Effector memory CD8-positive, alpha-beta T cell (primary cell): ENCODE results near the gene DHRS12.

ENCODE experiments used
- ATAC-seq: fragments of 150-1000 bp; cut with Tn5 transposase; replicated peaks from 2 replicates; pipeline ENCODE4 v1.10.0; 2021; ENCODE audit warnings: mild to moderate bottlenecking, moderate library complexity
- DNase-seq, 3 experiments: peaks; one replicate each; pipeline ENCODE4 v3.0.0; 2021
- H3K27ac Mint-ChIP-seq, 2 donors: one replicate each; pipeline ENCODE4 v1.8.0; 2022; ENCODE audit warnings: mild to moderate bottlenecking in 2 of 2, mixed read lengths in 2 of 2, moderate library complexity in 2 of 2
- H3K27me3 Mint-ChIP-seq, 2 donors: one replicate each; pipeline ENCODE4 v1.8.0; 2022; ENCODE audit warnings: mixed read lengths in 2 of 2
- H3K36me3 Mint-ChIP-seq: one replicate; pipeline ENCODE4 v1.8.0; 2022; ENCODE audit warnings: mild to moderate bottlenecking, moderate library complexity, mixed read lengths; ENCODE audit not compliant: insufficient read depth
- H3K4me1 Mint-ChIP-seq, 2 donors: one replicate each; pipeline ENCODE4 v1.8.0; 2022; ENCODE audit warnings: low read depth in 2 of 2, mixed read lengths in 2 of 2
- H3K4me3 Mint-ChIP-seq, 2 donors: one replicate each; pipeline ENCODE4 v1.8.0; 2022; ENCODE audit warnings: mild to moderate bottlenecking in 2 of 2, mixed read lengths in 2 of 2, moderate library complexity in 2 of 2
- H3K9me3 Mint-ChIP-seq, 2 donors: one replicate each; pipeline ENCODE4 v1.8.0; 2022; ENCODE audit warnings: mixed read lengths in 2 of 2

Gene DHRS12

GRCh38 chr13:51742031-51742430 lies 61.9 kb downstream of the DHRS12 start:
- H3K9me3 Mint-ChIP-seq = no peaks in the 10 kb centered on the region
- no peaks in the 10 kb centered on the region for H3K27me3 Mint-ChIP-seq
- ATAC-seq (no peak), DNase-seq (no peak)
- no peak overlapping the region for H3K27ac Mint-ChIP-seq
- H3K36me3 Mint-ChIP-seq = peaks cover 25% of the 10 kb centered on the region
- H3K4me1 Mint-ChIP-seq = peaks cover 3 to 4% of the 10 kb centered on the region in 2 donors
- H3K4me3 Mint-ChIP-seq = no peak overlapping the region

- Mint-ChIP-seq H3K27ac (peak overlapping the region in 1 of 2 donors; percentile 23), H3K9me3 (no peaks in the 10 kb centered on the region), H3K27me3 (no peaks in the 10 kb centered on the region), H3K4me1 (peaks cover 3 to 4% of the 10 kb centered on the region in 2 donors), H3K4me3 (no peak overlapping the region), H3K36me3 (peaks cover 27% of the 10 kb centered on the region)
- no peak for ATAC-seq
- DNase-seq = no peak
These were observed 63.3 kb downstream of the DHRS12 start for GRCh38 chr13:51740698-51741097.

GRCh38 chr13:51739027-51739764 lies 64.8 kb downstream of the DHRS12 start:
- Mint-ChIP-seq H3K9me3 (no peaks in the 10 kb centered on the region), H3K4me3 (no peak overlapping the region), H3K4me1 (peaks cover 3 to 4% of the 10 kb centered on the region in 2 donors), H3K27me3 (no peaks in the 10 kb centered on the region), H3K36me3 (peaks cover 27% of the 10 kb centered on the region), H3K27ac (peak overlapping the region in 1 of 2 donors; percentile 70)
- ATAC-seq = no peak
- no peak for DNase-seq

- Mint-ChIP-seq H3K4me3 (no peak overlapping the region), H3K27me3 (no peaks in the 10 kb centered on the region), H3K9me3 (no peaks in the 10 kb centered on the region), H3K4me1 (peaks cover 3 to 9% of the 10 kb centered on the region in 2 donors), H3K27ac (peak overlapping the region in 1 of 2 donors; percentile 70), H3K36me3 (peaks cover 22% of the 10 kb centered on the region)
- ATAC-seq (no peak), DNase-seq (no peak)
These were observed 65.6 kb downstream of the DHRS12 start for GRCh38 chr13:51738226-51738905.

GRCh38 chr13:51737609-51738008 lies 66.4 kb downstream of the DHRS12 start:
- H3K4me3 Mint-ChIP-seq = no peak overlapping the region
- no peak for DNase-seq
- ATAC-seq = peak; percentile 39
- no peaks in the 10 kb centered on the region for H3K27me3 Mint-ChIP-seq
- peaks cover 22% of the 10 kb centered on the region for H3K36me3 Mint-ChIP-seq
- peaks cover 3 to 13% of the 10 kb centered on the region in 2 donors for H3K4me1 Mint-ChIP-seq
- H3K27ac Mint-ChIP-seq = no peak overlapping the region
- no peaks in the 10 kb centered on the region for H3K9me3 Mint-ChIP-seq

GRCh38 chr13:51734786-51735185 lies 69.2 kb downstream of the DHRS12 start:
- H3K9me3 Mint-ChIP-seq = no peaks in the 10 kb centered on the region
- H3K27ac Mint-ChIP-seq = no peak overlapping the region
- DNase-seq (no peak), ATAC-seq (no peak)
- H3K36me3 Mint-ChIP-seq = peaks cover 10% of the 10 kb centered on the region
- no peak overlapping the region for H3K4me3 Mint-ChIP-seq
- H3K27me3 Mint-ChIP-seq = no peaks in the 10 kb centered on the region
- H3K4me1 Mint-ChIP-seq = peaks cover 3 to 15% of the 10 kb centered on the region in 2 donors

- no peaks in the 10 kb centered on the region for H3K27me3 Mint-ChIP-seq
- H3K27ac Mint-ChIP-seq = peak overlapping the region in 1 of 2 donors; percentile 32
- H3K9me3 Mint-ChIP-seq = no peaks in the 10 kb centered on the region
- peaks cover 3 to 15% of the 10 kb centered on the region in 2 donors for H3K4me1 Mint-ChIP-seq
- ATAC-seq = no peak
- H3K36me3 Mint-ChIP-seq = peaks cover 2% of the 10 kb centered on the region
- H3K4me3 Mint-ChIP-seq = no peak overlapping the region
- DNase-seq = no peak
These were observed 70.3 kb downstream of the DHRS12 start for GRCh38 chr13:51733374-51734298.

GRCh38 chr13:51731759-51732158 lies 72.2 kb downstream of the DHRS12 start:
- Mint-ChIP-seq H3K27ac (no peak overlapping the region), H3K27me3 (no peaks in the 10 kb centered on the region), H3K36me3 (peaks cover 2% of the 10 kb centered on the region), H3K4me1 (peaks cover 0 to 14% of the 10 kb centered on the region in 2 donors), H3K9me3 (no peaks in the 10 kb centered on the region), H3K4me3 (no peak overlapping the region)
- DNase-seq = no peak
- ATAC-seq = no peak

GRCh38 chr13:51730927-51731326 lies 73.0 kb downstream of the DHRS12 start:
- Mint-ChIP-seq H3K4me3 (no peak overlapping the region), H3K9me3 (no peaks in the 10 kb centered on the region), H3K27me3 (no peaks in the 10 kb centered on the region), H3K4me1 (peaks cover 0 to 14% of the 10 kb centered on the region in 2 donors), H3K36me3 (no peaks in the 10 kb centered on the region), H3K27ac (no peak overlapping the region)
- DNase-seq (no peak), ATAC-seq (no peak)

GRCh38 chr13:51729866-51730553 lies 74.0 kb downstream of the DHRS12 start:
- DNase-seq (no peak), ATAC-seq (no peak)
- Mint-ChIP-seq H3K36me3 (no peaks in the 10 kb centered on the region), H3K4me1 (peaks cover 0 to 14% of the 10 kb centered on the region in 2 donors), H3K4me3 (no peak overlapping the region), H3K9me3 (no peaks in the 10 kb centered on the region), H3K27me3 (no peaks in the 10 kb centered on the region), H3K27ac (no peak overlapping the region)

GRCh38 chr13:51728972-51729371 lies 75.0 kb downstream of the DHRS12 start:
- Mint-ChIP-seq H3K9me3 (no peaks in the 10 kb centered on the region), H3K27me3 (no peaks in the 10 kb centered on the region), H3K4me3 (no peak overlapping the region), H3K4me1 (peaks cover 0 to 14% of the 10 kb centered on the region in 2 donors), H3K36me3 (no peaks in the 10 kb centered on the region), H3K27ac (no peak overlapping the region)
- ATAC-seq = no peak
- no peak for DNase-seq

- H3K27ac Mint-ChIP-seq = no peak overlapping the region
- ATAC-seq = no peak
- no peaks in the 10 kb centered on the region for H3K9me3 Mint-ChIP-seq
- H3K27me3 Mint-ChIP-seq = no peaks in the 10 kb centered on the region
- peaks cover 0 to 8% of the 10 kb centered on the region in 2 donors for H3K4me1 Mint-ChIP-seq
- no peak for DNase-seq
- no peaks in the 10 kb centered on the region for H3K36me3 Mint-ChIP-seq
- H3K4me3 Mint-ChIP-seq = no peak overlapping the region
These were observed 75.7 kb downstream of the DHRS12 start for GRCh38 chr13:51728275-51728673.
